ENCODE data around the gene TBC1D1. TPM values are rescaled to one million over a fixed set of nuclear protein-coding genes. Genes with fewer than 3 reads are reported as not detected.

Gene TBC1D1
- total RNA-seq, 1 experiment from 2014 or later: 36.0 TPM

- Mint-ChIP-seq H3K4me1 (ENCODE audit: insufficient read depth, unreplicated experiment) (no peaks in the 10 kb centered on the region), H3K9me3 (ENCODE audit: unreplicated experiment) (no peaks in the 10 kb centered on the region), H3K36me3 (ENCODE audit: insufficient read depth, unreplicated experiment) (peaks cover 6% of the 10 kb centered on the region), H3K27me3 (ENCODE audit: insufficient read depth, unreplicated experiment) (no peaks in the 10 kb centered on the region), H3K4me3 (ENCODE audit: unreplicated experiment) (no peak overlapping the region), H3K27ac (ENCODE audit: low read depth, unreplicated experiment) (no peak overlapping the region)
- CTCF ChIA-PET: interaction anchor here (0.6 to 13.5 kb wide), 7 partner anchors 9 to 308 kb away, joined by 3 to 154 read pairs (median 3); no protein-coding TSS in a partner anchor
- intact Hi-C loops (cut with micrococcal nuclease): loop anchor here (5.0 kb wide), 2 partner anchors 60 to 435 kb away; no protein-coding TSS in a partner anchor
- BruUV-seq (replicated peaks): no TSS peak
- no peak for TF ChIP-seq CTCF (IDR thresholded peaks at IDR 0.05; ENCODE audit: unreplicated experiment)
- DNase-seq (ENCODE audit: unreplicated experiment): no peak
- POLR2A ChIA-PET: interaction anchor here (1.1 kb wide), 1 partner anchor 185 kb away, joined by 3 read pairs; no protein-coding TSS in a partner anchor
Observed at GRCh38 chr4:38037612-38038011, 146.7 kb downstream of the TBC1D1 start.

- no peak for TF ChIP-seq CTCF (IDR thresholded peaks at IDR 0.05; ENCODE audit: unreplicated experiment)
- POLR2A ChIA-PET: interaction anchor here (0.7 kb wide), 1 partner anchor 409 kb away, joined by 4 read pairs; no protein-coding TSS in a partner anchor
- Mint-ChIP-seq H3K27ac (ENCODE audit: low read depth, unreplicated experiment) (no peak overlapping the region), H3K27me3 (ENCODE audit: insufficient read depth, unreplicated experiment) (no peaks in the 10 kb centered on the region), H3K36me3 (ENCODE audit: insufficient read depth, unreplicated experiment) (peaks cover 6% of the 10 kb centered on the region), H3K4me1 (ENCODE audit: insufficient read depth, unreplicated experiment) (no peaks in the 10 kb centered on the region), H3K9me3 (ENCODE audit: unreplicated experiment) (no peaks in the 10 kb centered on the region), H3K4me3 (ENCODE audit: unreplicated experiment) (no peak overlapping the region)
- intact Hi-C loops (cut with micrococcal nuclease): no loop called here
- no peak for DNase-seq (ENCODE audit: unreplicated experiment)
- no TSS peak for BruUV-seq (replicated peaks)
- CTCF ChIA-PET: interaction anchor here (1.4 to 13.5 kb wide), 3 partner anchors 222 to 237 kb away, joined by 3 to 154 read pairs (median 4); no protein-coding TSS in a partner anchor
Observed at GRCh38 chr4:38040619-38041018, 149.7 kb downstream of the TBC1D1 start.

GRCh38 chr4:38044060-38044459, 153.2 kb downstream of the TBC1D1 start:
- intact Hi-C loops (cut with micrococcal nuclease): no loop called here
- no peak for DNase-seq (ENCODE audit: unreplicated experiment)
- BruUV-seq (replicated peaks): no TSS peak
- Mint-ChIP-seq H3K4me1 (ENCODE audit: insufficient read depth, unreplicated experiment) (no peaks in the 10 kb centered on the region), H3K27me3 (ENCODE audit: insufficient read depth, unreplicated experiment) (no peaks in the 10 kb centered on the region), H3K9me3 (ENCODE audit: unreplicated experiment) (no peaks in the 10 kb centered on the region), H3K27ac (ENCODE audit: low read depth, unreplicated experiment) (no peak overlapping the region), H3K36me3 (ENCODE audit: insufficient read depth, unreplicated experiment) (peaks cover 6% of the 10 kb centered on the region), H3K4me3 (ENCODE audit: unreplicated experiment) (no peak overlapping the region)
- no peak for TF ChIP-seq CTCF (IDR thresholded peaks at IDR 0.05; ENCODE audit: unreplicated experiment)
- ChIA-PET POLR2A (no interaction called here), CTCF (interaction anchor here (0.6 to 1.5 kb wide), 8 partner anchors 36 to 376 kb away, joined by 3 to 5 read pairs (median 4); no protein-coding TSS in a partner anchor)

GRCh38 chr4:38045289-38045988, 154.6 kb downstream of the TBC1D1 start:
- Mint-ChIP-seq H3K27me3 (ENCODE audit: insufficient read depth, unreplicated experiment) (no peaks in the 10 kb centered on the region), H3K9me3 (ENCODE audit: unreplicated experiment) (no peaks in the 10 kb centered on the region), H3K36me3 (ENCODE audit: insufficient read depth, unreplicated experiment) (peaks cover 6% of the 10 kb centered on the region), H3K4me1 (ENCODE audit: insufficient read depth, unreplicated experiment) (no peaks in the 10 kb centered on the region), H3K27ac (ENCODE audit: low read depth, unreplicated experiment) (no peak overlapping the region), H3K4me3 (ENCODE audit: unreplicated experiment) (no peak overlapping the region)
- ChIA-PET CTCF (interaction anchor here (0.7 to 1.5 kb wide), 4 partner anchors 10 to 455 kb away, joined by 3 to 9 read pairs (median 4); no protein-coding TSS in a partner anchor), POLR2A (interaction anchor here (0.6 to 0.9 kb wide), 3 partner anchors 174 to 786 kb away, joined by 3 to 4 read pairs (median 3); no protein-coding TSS in a partner anchor)
- DNase-seq (ENCODE audit: unreplicated experiment): no peak
- TF ChIP-seq CTCF (IDR thresholded peaks at IDR 0.05; ENCODE audit: unreplicated experiment): no peak
- BruUV-seq (replicated peaks): no TSS peak
- intact Hi-C loops (cut with micrococcal nuclease): no loop called here
